ENCODE results near the gene CHST2. TPM values are rescaled to one million over a fixed set of nuclear protein-coding genes. Genes with fewer than 3 reads are reported as not detected.
"Not testable (repeated sequence)": the region's sequence is repeated elsewhere in the genome, so short reads cannot be mapped to it uniquely, and the experiment has no call there.

The CHST2 gene
- total RNA-seq, 2 experiments from 2014 or later, result 5.1 to 6.8 TPM

DNA sequence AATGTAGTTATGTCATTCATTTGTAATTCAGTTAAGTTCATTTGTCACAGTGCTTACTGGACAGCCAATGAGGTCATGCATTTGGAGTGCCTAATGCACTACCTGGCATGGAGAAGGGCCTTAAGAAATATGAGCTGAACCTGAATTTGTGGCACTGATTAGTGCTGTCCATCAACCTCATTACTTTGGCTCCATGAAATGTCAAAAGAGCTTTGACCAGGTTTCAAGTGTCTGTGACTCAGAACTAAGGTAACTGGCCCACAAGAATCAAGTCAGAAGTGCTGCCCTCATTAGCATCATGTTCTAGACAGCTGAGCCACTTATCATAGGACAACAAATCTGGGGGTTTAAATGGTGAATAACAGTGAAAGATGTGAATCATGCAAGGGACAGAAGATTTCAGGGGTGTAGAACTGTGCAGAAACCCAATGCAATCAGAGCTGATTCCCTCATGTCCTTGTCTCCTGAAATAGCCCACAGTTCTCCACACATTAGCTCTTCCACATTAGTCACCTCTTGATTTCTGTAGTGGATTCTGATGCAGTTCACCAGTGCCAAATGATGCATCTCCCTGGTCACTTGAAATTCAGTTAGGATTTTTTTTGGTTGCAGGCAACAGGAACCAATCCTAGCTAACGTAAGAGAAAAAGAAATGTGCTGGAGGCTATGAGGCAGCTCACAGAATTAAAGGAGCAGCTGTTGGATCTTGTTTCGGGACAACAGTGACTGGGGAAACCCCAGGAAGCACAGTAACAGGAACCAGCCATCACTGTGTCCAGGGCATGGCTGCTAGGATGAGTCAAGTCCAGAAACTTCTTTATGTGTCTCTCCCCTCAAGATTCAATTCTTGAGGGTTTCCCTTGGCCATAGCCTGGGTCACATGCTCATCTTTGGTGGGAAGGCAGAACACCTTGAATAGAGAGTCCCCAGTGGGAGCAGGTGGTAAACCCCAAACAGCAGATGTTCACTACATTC lies 38.7 kb downstream of the CHST2 start:
- DNase-seq, result peak; percentile 28
- H3K4me1 Mint-ChIP-seq, result peaks cover 33% of the 10 kb centered on the region
- CTCF ChIA-PET, result interaction anchor here (0.8 kb wide), 1 partner anchor 37 kb away, joined by 3 read pairs; no protein-coding TSS in a partner anchor
- POLR2A ChIA-PET, result no interaction called here
- no peaks in the 10 kb centered on the region for H3K36me3 Mint-ChIP-seq (ENCODE audit: low read depth)
- no peak overlapping the region for H3K27ac Mint-ChIP-seq
- H3K4me3 Mint-ChIP-seq, result no peak overlapping the region
- no peaks in the 10 kb centered on the region for H3K27me3 Mint-ChIP-seq
- peak; percentile 87 for ATAC-seq
- intact Hi-C loops (cut with DNase I, micrococcal nuclease), result no loop called here
- no peaks in the 10 kb centered on the region for H3K9me3 Mint-ChIP-seq (ENCODE audit: low read depth)

DNA sequence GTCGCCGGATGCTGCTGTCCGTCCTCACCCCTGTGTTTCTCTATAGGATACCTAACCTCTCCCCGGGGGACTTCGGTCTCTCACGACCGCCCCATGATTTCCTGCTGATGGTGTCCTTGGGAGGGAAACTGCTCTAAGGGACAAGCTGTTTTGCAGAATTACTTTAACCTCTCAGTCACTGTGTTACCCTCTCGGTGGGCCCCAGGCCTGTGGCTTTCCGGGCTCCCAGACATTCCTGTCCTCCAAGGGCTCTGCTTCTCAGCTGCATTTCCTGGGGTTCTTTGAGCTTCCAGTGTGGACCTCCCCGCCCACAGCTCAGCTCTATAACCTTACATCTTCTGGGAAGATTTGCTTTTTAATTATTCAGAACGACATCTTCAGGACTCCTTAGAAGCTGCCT lies 40.9 kb downstream of the CHST2 start:
- no peaks in the 10 kb centered on the region for H3K27me3 Mint-ChIP-seq
- CTCF ChIA-PET, result interaction anchor here (0.6 to 1.6 kb wide), 3 partner anchors 28 to 494 kb away, joined by 3 read pairs; no protein-coding TSS in a partner anchor
- no peak overlapping the region for H3K4me3 Mint-ChIP-seq
- H3K4me1 Mint-ChIP-seq, result peaks cover 50% of the 10 kb centered on the region
- DNase-seq, result no peak
- no peak overlapping the region for H3K27ac Mint-ChIP-seq
- no peak for ATAC-seq
- POLR2A ChIA-PET, result no interaction called here
- intact Hi-C loops (cut with DNase I, micrococcal nuclease), result loop anchor here in 1 of 2 experiments (10.0 kb wide), 1 partner anchor 674 kb away; no protein-coding TSS in a partner anchor
- H3K36me3 Mint-ChIP-seq (ENCODE audit: low read depth), result no peaks in the 10 kb centered on the region
- no peaks in the 10 kb centered on the region for H3K9me3 Mint-ChIP-seq (ENCODE audit: low read depth)

DNA sequence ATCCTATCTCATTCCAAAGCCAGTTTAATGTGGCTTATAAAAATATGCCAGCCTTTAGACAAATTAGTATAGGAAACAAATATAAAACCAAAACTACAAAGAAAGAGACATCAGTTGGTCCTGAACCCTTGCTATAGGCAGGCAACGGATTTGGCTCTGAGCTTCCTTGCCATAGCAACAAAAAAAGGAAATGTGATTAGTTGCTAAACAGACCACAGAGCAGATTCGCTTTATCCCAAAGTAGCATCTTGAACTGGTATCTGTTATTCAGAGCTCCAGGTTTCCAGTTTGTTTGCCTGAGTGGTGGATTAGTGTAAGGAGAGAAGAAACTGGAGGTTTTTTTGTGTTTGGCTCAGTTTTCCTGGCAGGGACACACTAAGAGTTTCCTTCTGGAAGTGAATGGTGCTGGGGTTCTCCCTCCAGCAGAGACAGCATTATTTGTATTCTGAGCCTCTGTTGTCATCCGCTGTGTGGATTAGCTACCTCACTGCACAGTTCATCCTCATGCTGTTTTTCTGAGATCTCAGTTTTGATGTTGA lies 44.1 kb downstream of the CHST2 start:
- Mint-ChIP-seq H3K4me3 (no peak overlapping the region), H3K9me3 (ENCODE audit: low read depth) (no peaks in the 10 kb centered on the region), H3K4me1 (peaks cover 60% of the 10 kb centered on the region), H3K36me3 (ENCODE audit: low read depth) (no peaks in the 10 kb centered on the region), H3K27me3 (no peaks in the 10 kb centered on the region), H3K27ac (peak overlapping the region; percentile 94)
- POLR2A ChIA-PET, result interaction anchor here (0.8 kb wide), 1 partner anchor 596 kb away, joined by 3 read pairs; no protein-coding TSS in a partner anchor
- CTCF ChIA-PET, result interaction anchor here (1.1 to 1.2 kb wide), 3 partner anchors 9 to 43 kb away, joined by 3 to 4 read pairs (median 3); no protein-coding TSS in a partner anchor
- intact Hi-C loops (cut with DNase I, micrococcal nuclease), result loop anchor here (2.0 to 10.0 kb wide), 2 partner anchors 41 to 671 kb away; no protein-coding TSS in a partner anchor
- ATAC-seq (peak; percentile 14), DNase-seq (no peak)

DNA sequence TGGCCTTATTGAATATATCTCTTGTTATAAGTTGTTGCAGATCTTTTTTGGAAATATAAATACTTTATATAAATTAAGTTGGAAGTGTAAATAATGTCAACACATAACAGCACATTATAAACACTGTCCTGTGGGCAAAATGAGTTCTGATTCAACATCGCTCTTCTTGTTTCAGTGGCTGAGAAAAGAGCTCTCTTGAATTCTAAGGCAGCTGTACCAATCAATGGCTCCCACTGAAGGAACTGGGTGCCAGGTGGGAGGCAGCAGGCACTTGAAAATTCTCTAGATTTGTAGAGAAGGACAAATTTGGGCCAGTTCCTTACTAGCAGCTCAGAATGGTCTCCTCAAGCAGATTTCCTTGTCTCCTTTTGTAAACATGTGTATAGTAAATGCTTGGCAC lies 45.6 kb downstream of the CHST2 start:
- CTCF ChIA-PET, result interaction anchor here (0.8 kb wide), 1 partner anchor 99 kb away, joined by 3 read pairs; no protein-coding TSS in a partner anchor
- no peaks in the 10 kb centered on the region for H3K27me3 Mint-ChIP-seq
- POLR2A ChIA-PET, result interaction anchor here (0.6 to 1.3 kb wide), 3 partner anchors 153 to 807 kb away, joined by 3 to 4 read pairs (median 3); partner anchors contain the start of gene DIPK2A
- peaks cover 3% of the 10 kb centered on the region for H3K36me3 Mint-ChIP-seq (ENCODE audit: low read depth)
- H3K4me1 Mint-ChIP-seq, result peaks cover 72% of the 10 kb centered on the region
- H3K4me3 Mint-ChIP-seq, result peak overlapping the region; percentile 34
- peak; percentile 41 for ATAC-seq
- DNase-seq, result no peak
- peaks cover 4% of the 10 kb centered on the region for H3K9me3 Mint-ChIP-seq (ENCODE audit: low read depth)
- peak overlapping the region; percentile 94 for H3K27ac Mint-ChIP-seq
- intact Hi-C loops (cut with DNase I, micrococcal nuclease), result loop anchor here (1.0 to 10.0 kb wide), 11 partner anchors 42 to 807 kb away; partner anchors contain the start of genes CHST2 (in 1 of the 2) and DIPK2A (in 1 of the 2)

DNA sequence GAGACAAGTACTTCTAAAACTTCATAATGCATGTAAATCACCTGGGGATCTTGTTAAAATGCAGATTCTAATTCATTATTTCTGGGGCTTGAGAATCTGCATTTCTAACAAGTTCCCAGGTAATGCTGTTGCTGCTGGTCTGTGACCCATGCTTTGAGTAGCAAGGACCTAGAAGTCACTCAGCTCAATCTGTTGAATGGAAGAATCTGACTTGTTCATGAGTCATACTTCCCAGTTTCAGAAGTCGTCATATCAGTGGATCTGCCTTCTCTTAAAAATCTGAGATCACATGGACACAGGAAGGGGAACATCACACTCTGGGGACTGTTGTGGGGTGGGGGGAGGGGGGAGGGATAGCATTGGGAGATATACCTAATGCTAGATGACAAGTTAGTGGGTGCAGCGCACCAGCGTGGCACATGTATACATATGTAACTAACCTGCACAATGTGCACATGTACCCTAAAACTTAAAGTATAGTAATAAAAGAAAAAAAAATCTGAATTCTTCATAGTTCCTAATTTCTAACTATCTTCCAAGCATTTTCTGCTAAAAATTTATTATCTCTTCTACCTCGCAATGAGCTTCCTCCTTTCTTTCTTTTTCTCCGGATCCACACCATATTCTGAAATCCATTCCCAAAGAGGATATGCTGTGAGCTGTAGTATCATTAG lies 46.2 kb downstream of the CHST2 start:
- POLR2A ChIA-PET, result interaction anchor here (0.6 to 1.3 kb wide), 3 partner anchors 154 to 806 kb away, joined by 3 to 4 read pairs (median 3); partner anchors contain the start of gene DIPK2A
- CTCF ChIA-PET, result interaction anchor here (1.2 to 1.9 kb wide), 2 partner anchors 10 to 26 kb away, joined by 3 to 4 read pairs; no protein-coding TSS in a partner anchor
- not testable (repeated sequence) for H3K9me3 Mint-ChIP-seq (ENCODE audit: low read depth); H3K36me3 Mint-ChIP-seq (ENCODE audit: low read depth); H3K27me3 Mint-ChIP-seq
- H3K4me3 Mint-ChIP-seq, result peak overlapping the region; percentile 26
- peak overlapping the region; percentile 94 for H3K27ac Mint-ChIP-seq
- intact Hi-C loops (cut with DNase I, micrococcal nuclease), result loop anchor here (1.0 to 10.0 kb wide), 11 partner anchors 43 to 807 kb away; partner anchors contain the start of genes CHST2 (in 1 of the 2) and DIPK2A (in 1 of the 2)
- DNase-seq (peak; percentile 58), ATAC-seq (peak; percentile 85)
- peaks cover 77% of the 10 kb centered on the region for H3K4me1 Mint-ChIP-seq

DNA sequence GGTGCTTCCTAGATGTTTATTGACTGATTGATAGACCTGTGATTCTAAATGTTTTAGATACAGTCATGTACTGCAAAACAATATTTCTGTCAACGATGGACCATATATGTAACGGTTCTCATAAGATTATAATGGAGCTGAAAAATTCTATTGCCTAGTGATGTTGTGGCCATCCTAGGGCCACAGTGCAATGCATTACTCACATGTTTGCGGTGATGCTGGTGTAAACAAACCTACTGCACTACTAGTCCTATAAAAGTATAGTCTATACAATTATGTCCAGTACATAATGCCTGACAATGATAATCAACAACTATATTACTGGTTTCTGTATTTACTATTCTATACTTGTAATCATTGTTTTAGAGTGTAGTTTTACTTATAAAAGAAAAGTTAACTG lies 46.8 kb downstream of the CHST2 start:
- no peak for DNase-seq
- CTCF ChIA-PET, result interaction anchor here (1.0 to 1.9 kb wide), 3 partner anchors 9 to 27 kb away, joined by 3 to 4 read pairs (median 3); no protein-coding TSS in a partner anchor
- Mint-ChIP-seq H3K4me1 (peaks cover 83% of the 10 kb centered on the region), H3K27ac (peak overlapping the region; percentile 65), H3K9me3 (ENCODE audit: low read depth) (peaks cover 4% of the 10 kb centered on the region), H3K27me3 (no peaks in the 10 kb centered on the region), H3K36me3 (ENCODE audit: low read depth) (peaks cover 3% of the 10 kb centered on the region), H3K4me3 (no peak overlapping the region)
- ATAC-seq, result no peak
- intact Hi-C loops (cut with DNase I, micrococcal nuclease), result loop anchor here (5.0 to 10.0 kb wide), 5 partner anchors 104 to 806 kb away; partner anchors contain the start of gene DIPK2A (in 1 of the 2)
- POLR2A ChIA-PET, result no interaction called here

DNA sequence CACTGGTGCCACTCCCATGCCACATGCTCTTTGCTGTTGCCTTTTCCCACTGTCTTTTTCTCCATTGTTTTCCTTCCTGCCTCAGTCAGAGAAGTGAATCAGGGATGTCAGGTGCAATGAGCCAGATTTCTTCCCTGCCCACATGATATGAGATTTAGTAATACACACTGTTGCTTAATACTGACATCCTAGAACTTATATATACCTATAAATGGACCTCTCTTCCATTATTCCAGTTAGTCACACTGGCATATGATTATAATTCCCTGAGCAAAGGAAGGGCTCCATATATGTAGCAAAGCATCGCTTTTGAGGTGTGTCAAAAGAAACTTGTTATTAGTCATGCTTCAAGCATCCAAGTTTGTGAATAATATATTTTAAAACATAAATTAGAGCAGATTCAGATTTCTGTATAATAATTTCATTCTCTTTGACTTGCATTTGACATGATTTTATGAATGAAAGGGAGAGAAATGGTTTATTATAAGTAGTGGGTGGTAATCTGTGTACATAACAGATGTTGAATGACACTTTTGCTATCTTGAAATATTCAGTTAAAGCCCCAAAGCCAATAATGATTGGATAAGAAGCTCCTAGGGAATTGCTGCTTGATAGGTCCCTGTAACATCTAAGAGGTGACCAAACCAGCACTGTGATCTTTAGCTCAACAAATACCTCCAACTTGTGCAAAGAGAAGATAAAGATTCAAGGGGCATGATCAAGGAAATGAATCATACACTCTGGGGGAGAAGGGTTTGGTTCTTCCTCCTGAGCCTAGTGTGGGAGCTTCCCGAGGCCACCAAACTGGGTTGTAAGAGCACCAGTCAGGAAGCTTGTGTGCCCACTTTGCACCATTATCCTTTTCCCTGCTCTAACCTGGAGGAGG lies 48.6 kb downstream of the CHST2 start:
- Mint-ChIP-seq H3K36me3 (ENCODE audit: low read depth) (peaks cover 15% of the 10 kb centered on the region), H3K9me3 (ENCODE audit: low read depth) (peaks cover 16% of the 10 kb centered on the region), H3K4me3 (no peak overlapping the region), H3K27me3 (no peaks in the 10 kb centered on the region), H3K27ac (peak overlapping the region; percentile 34), H3K4me1 (peaks cover 86% of the 10 kb centered on the region)
- no peak for ATAC-seq
- ChIA-PET CTCF (interaction anchor here (0.6 kb wide), 1 partner anchor 649 kb away, joined by 3 read pairs; no protein-coding TSS in a partner anchor), POLR2A (no interaction called here)
- DNase-seq, result no peak
- intact Hi-C loops (cut with DNase I, micrococcal nuclease), result loop anchor here (5.0 to 10.0 kb wide), 5 partner anchors 106 to 804 kb away; partner anchors contain the start of gene DIPK2A (in 1 of the 2)

DNA sequence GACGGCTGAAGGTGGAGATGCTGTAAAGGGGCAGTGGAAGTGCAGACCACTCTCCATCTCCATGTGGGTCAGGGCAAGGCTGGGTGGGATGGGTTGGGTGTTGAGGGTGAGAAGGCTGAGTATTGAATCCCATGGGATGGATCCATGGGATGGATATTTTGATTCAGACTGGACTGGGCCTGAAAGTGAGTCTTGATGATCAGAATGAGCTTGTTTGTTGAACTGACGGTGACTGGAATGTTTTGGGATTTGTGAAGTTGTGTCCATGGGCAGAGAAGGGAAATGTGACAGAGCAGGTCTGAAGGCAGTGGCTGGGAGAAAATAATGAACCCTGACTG lies 49.3 kb downstream of the CHST2 start:
- H3K36me3 Mint-ChIP-seq (ENCODE audit: low read depth), result peaks cover 17% of the 10 kb centered on the region
- CTCF ChIA-PET, result interaction anchor here (0.6 kb wide), 1 partner anchor 650 kb away, joined by 3 read pairs; no protein-coding TSS in a partner anchor
- H3K27me3 Mint-ChIP-seq, result no peaks in the 10 kb centered on the region
- H3K4me1 Mint-ChIP-seq, result peaks cover 82% of the 10 kb centered on the region
- peaks cover 19% of the 10 kb centered on the region for H3K9me3 Mint-ChIP-seq (ENCODE audit: low read depth)
- DNase-seq (no peak), ATAC-seq (no peak)
- no peak overlapping the region for H3K4me3 Mint-ChIP-seq
- POLR2A ChIA-PET, result no interaction called here
- H3K27ac Mint-ChIP-seq, result peak overlapping the region; percentile 34
- intact Hi-C loops (cut with DNase I, micrococcal nuclease), result loop anchor here (5.0 to 10.0 kb wide), 5 partner anchors 107 to 803 kb away; partner anchors contain the start of gene DIPK2A (in 1 of the 2)

DNA sequence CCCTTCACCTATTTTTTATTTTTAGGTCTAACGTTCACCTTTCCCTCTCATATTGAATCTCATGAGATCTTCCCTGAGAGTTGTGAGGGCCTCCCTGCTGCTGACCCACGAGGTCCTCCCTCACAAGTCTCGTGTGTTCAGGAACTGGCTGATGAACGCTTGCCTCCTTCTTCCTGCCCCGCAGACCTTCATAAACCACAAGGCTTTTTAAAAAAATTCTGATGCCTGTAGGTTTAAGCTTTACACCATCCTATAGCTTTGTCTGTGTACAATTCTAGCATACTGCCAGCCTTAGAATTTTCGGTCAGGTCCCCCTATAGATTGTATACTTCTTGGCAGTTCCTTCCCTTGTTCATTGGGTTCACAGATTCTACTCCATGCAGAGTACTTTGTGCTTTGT lies 50.5 kb downstream of the CHST2 start:
- peaks cover 78% of the 10 kb centered on the region for H3K4me1 Mint-ChIP-seq
- peaks cover 21% of the 10 kb centered on the region for H3K36me3 Mint-ChIP-seq (ENCODE audit: low read depth)
- ChIA-PET POLR2A (no interaction called here), CTCF (no interaction called here)
- H3K9me3 Mint-ChIP-seq (ENCODE audit: low read depth), result peaks cover 22% of the 10 kb centered on the region
- H3K27ac Mint-ChIP-seq, result peak overlapping the region; percentile 94
- DNase-seq, result no peak
- intact Hi-C loops (cut with DNase I, micrococcal nuclease), result no loop called here
- no peak overlapping the region for H3K4me3 Mint-ChIP-seq
- ATAC-seq, result no peak
- no peaks in the 10 kb centered on the region for H3K27me3 Mint-ChIP-seq

DNA sequence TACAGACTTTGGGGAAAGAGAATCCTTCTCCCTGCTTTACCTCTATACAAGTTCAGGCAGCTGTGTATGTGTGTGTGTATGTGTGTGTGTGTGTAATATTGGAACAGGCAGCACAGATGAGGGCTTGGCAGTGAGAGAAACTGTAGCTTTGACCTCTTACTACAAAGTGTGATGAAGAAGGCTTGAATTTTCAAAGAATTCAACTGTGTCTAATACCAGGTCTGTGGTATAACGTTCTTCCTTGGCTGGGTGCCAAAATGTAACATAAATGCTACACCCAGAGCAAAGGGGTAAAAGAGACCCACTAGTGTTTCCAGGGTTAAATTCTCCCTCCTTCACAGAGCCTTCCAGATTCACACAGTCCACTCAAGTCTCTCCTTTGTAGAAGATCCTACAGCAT lies 51.1 kb downstream of the CHST2 start:
- ChIA-PET POLR2A (interaction anchor here (0.7 kb wide), 1 partner anchor 108 kb away, joined by 3 read pairs; no protein-coding TSS in a partner anchor), CTCF (no interaction called here)
- peak overlapping the region; percentile 94 for H3K27ac Mint-ChIP-seq
- DNase-seq (no peak), ATAC-seq (peak; percentile 34)
- peaks cover 77% of the 10 kb centered on the region for H3K4me1 Mint-ChIP-seq
- intact Hi-C loops (cut with DNase I, micrococcal nuclease), result no loop called here
- no peak overlapping the region for H3K4me3 Mint-ChIP-seq
- peaks cover 22% of the 10 kb centered on the region for H3K9me3 Mint-ChIP-seq (ENCODE audit: low read depth)
- H3K27me3 Mint-ChIP-seq, result no peaks in the 10 kb centered on the region
- H3K36me3 Mint-ChIP-seq (ENCODE audit: low read depth), result peaks cover 21% of the 10 kb centered on the region

Measured in activated CD4-positive, alpha-beta T cell treated with anti-CD3 and anti-CD28 coated beads for 36 hours (primary cell).